D721Med (cell line): ENCODE results near the gene CERKL.

Experiments used
- DNase-seq: peaks from one replicate; pipeline ENCODE4 v3.0.0; 2011; ENCODE audit warnings: low spot score; ENCODE audit not compliant: insufficient read length
- FAIRE-seq: peaks from 2 replicates; lab custom pipeline; 2011; peaks lifted over from hg19 to GRCh38; lab: Jason Lieb, UNC
- CTCF ChIP-seq: IDR thresholded peaks from 2 replicates; pipeline ENCODE4 v1.5.1; 2012; ENCODE audit warnings: mild to moderate bottlenecking, control low read depth; ENCODE audit not compliant: insufficient read depth; ENCODE audit errors: missing control alignments

Gene CERKL

GRCh38 chr2:181540421-181540820, 116.5 kb downstream of the CERKL start:
- DNase-seq (no peak), FAIRE-seq (no peak)
- no peak for TF ChIP-seq CTCF

- TF ChIP-seq CTCF, result no peak
- no peak for FAIRE-seq
- no peak for DNase-seq
Observed at GRCh38 chr2:181536730-181537129, 120.2 kb downstream of the CERKL start.

GRCh38 chr2:181528441-181528840, 128.5 kb downstream of the CERKL start:
- no peak for DNase-seq
- no peak for TF ChIP-seq CTCF
- no peak for FAIRE-seq

- DNase-seq (no peak), FAIRE-seq (no peak)
- TF ChIP-seq CTCF, result no peak
Observed at GRCh38 chr2:181527058-181527457, 129.8 kb downstream of the CERKL start.

GRCh38 chr2:181526014-181526413, 130.9 kb downstream of the CERKL start:
- peak; percentile 69 for FAIRE-seq
- no peak for DNase-seq
- TF ChIP-seq CTCF, result no peak

GRCh38 chr2:181523756-181524155, 133.1 kb downstream of the CERKL start:
- no peak for TF ChIP-seq CTCF
- DNase-seq (no peak), FAIRE-seq (no peak)

GRCh38 chr2:181520253-181520652, 136.7 kb downstream of the CERKL start:
- TF ChIP-seq CTCF, result no peak
- FAIRE-seq (no peak), DNase-seq (no peak)
